Adipocyte (in vitro differentiated cells): ENCODE measurements around the gene ODAD4.

ENCODE experiments used
- DNase-seq: peaks from one replicate; pipeline ENCODE4 v3.0.0-alpha.2; 2015; ENCODE audit warnings: low read depth
- H3K27me3 ChIP-seq: replicated peaks from 2 replicates; pipeline ENCODE4 v1.7.0; 2013; ENCODE audit warnings: mild to moderate bottlenecking, low read length, moderate library complexity; ENCODE audit not compliant: control insufficient read depth, insufficient read depth
- H3K36me3 ChIP-seq: 2 replicates; pipeline ENCODE4 v1.7.0; 2013; ENCODE audit warnings: low read length, mild to moderate bottlenecking, moderate library complexity; ENCODE audit not compliant: control insufficient read depth, insufficient read depth, severe bottlenecking
- H3K4me1 ChIP-seq: 2 replicates; pipeline ENCODE4 v1.7.0; 2013; ENCODE audit warnings: mild to moderate bottlenecking, low read length, moderate library complexity; ENCODE audit not compliant: control insufficient read depth, insufficient read depth
- H3K4me3 ChIP-seq: 2 replicates; pipeline ENCODE4 v1.7.0; 2013; ENCODE audit warnings: mild to moderate bottlenecking, low read length, moderate library complexity
- H3K9ac ChIP-seq: 2 replicates; pipeline ENCODE4 v1.7.0; 2013; ENCODE audit warnings: mild to moderate bottlenecking, low read length, moderate library complexity
- H3K9me3 ChIP-seq: 2 replicates; pipeline ENCODE4 v1.7.0; 2013; ENCODE audit warnings: mild to moderate bottlenecking, low read length, moderate library complexity; ENCODE audit not compliant: control insufficient read depth

ODAD4 gene

GRCh38 chr17:41948762-41949460 lies 18.5 kb downstream of the ODAD4 start:
- no peaks in the 10 kb centered on the region for H3K9me3 ChIP-seq
- no peaks in the 10 kb centered on the region for H3K27me3 ChIP-seq
- no peak overlapping the region for H3K9ac ChIP-seq
- no peaks in the 10 kb centered on the region for H3K4me1 ChIP-seq
- no peaks in the 10 kb centered on the region for H3K36me3 ChIP-seq
- no peak for DNase-seq
- H3K4me3 ChIP-seq: no peak overlapping the region

GRCh38 chr17:41956522-41956921 lies 26.1 kb downstream of the ODAD4 start:
- Histone ChIP-seq H3K27me3 (peaks cover under 1% of the 10 kb centered on the region), H3K9ac (no peak overlapping the region), H3K4me1 (peaks cover 14% of the 10 kb centered on the region), H3K9me3 (no peaks in the 10 kb centered on the region), H3K36me3 (no peaks in the 10 kb centered on the region), H3K4me3 (no peak overlapping the region)
- DNase-seq: no peak

GRCh38 chr17:41957031-41957868 lies 26.8 kb downstream of the ODAD4 start:
- H3K27me3 ChIP-seq: peaks cover 6% of the 10 kb centered on the region
- H3K9ac ChIP-seq: no peak overlapping the region
- no peak overlapping the region for H3K4me3 ChIP-seq
- no peaks in the 10 kb centered on the region for H3K36me3 ChIP-seq
- peak; percentile 12 for DNase-seq
- H3K9me3 ChIP-seq: no peaks in the 10 kb centered on the region
- H3K4me1 ChIP-seq: peaks cover 14% of the 10 kb centered on the region

DNA sequence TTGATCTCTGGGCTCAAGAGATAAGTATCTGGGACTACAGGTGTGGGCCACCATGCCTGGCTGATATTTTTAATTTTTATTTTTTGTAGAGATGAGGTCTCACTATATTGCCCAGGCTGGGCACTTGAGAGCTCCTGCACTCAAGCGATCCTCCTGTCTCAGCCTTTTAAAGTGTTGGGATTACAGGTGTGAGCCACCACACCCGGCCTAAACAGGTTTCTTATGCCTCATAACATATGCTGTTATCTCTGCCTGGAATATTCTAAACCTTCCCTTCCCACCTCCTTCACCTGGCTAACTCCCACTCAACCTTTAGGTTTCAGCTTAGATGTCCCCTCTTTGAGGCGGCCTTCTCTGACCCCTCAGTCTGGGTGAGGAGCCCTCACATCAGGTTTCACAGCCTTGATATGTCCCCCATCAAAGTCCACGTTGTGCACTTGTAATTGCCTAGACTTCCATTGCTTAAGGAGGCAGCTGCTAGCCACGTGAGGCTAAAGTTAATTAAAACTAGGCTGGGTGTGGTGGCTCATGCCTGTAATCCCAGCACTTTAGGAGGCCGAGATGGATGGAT lies 27.5 kb downstream of the ODAD4 start:
- Histone ChIP-seq H3K27me3 (peaks cover 6% of the 10 kb centered on the region), H3K36me3 (no peaks in the 10 kb centered on the region), H3K4me1 (peaks cover 19% of the 10 kb centered on the region), H3K9me3 (no peaks in the 10 kb centered on the region), H3K9ac (no peak overlapping the region), H3K4me3 (no peak overlapping the region)
- no peak for DNase-seq

- no peak for DNase-seq
Measured at GRCh38 chr17:41959030-41959335, 28.6 kb downstream of the ODAD4 start.

DNA sequence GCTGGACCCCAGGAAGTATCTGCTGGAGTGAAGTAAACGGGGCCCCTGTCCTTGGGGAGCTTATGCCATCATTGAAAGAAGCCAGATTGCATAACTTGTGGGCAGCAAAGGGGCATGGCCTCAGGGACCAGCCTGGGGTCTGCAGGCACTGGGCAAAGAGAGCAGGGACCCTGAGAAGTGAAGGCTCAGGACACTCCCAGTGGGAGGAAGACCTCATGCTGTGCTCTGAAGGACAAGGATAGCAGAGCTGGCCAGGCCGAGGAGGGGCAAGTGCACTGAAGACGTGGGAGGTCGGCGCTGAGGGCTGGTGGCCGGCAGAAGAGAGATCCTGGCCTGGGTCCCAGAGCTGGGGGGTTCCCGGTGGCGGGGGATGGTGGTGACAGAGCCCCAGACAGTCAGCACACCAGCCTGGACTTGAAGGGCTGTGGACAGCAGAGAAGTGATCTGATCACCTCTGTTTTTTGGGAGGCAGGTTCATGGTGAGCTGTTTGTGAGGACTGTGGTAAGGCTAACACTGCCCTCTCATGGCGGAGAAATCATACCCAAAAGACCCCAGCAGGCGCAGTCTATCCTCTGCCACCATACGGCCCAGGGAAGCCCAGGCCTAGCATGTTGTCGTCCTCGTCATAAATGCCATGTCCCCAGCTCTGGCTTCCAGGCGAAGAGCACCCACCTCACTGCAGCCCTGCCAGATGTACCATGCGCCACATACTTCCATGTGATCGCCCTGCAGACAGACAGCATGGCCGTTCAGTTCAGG lies 29.1 kb downstream of the ODAD4 start:
- H3K9me3 ChIP-seq: no peaks in the 10 kb centered on the region
- H3K4me1 ChIP-seq: peaks cover 22% of the 10 kb centered on the region
- no peak overlapping the region for H3K9ac ChIP-seq
- H3K27me3 ChIP-seq: peaks cover 6% of the 10 kb centered on the region
- no peak overlapping the region for H3K4me3 ChIP-seq
- no peaks in the 10 kb centered on the region for H3K36me3 ChIP-seq
- peak; percentile 49 for DNase-seq

More at GRCh38 chr17:41959030-41959335, 28.6 kb downstream of the ODAD4 start:
- Histone ChIP-seq H3K9ac (no peak overlapping the region), H3K36me3 (no peaks in the 10 kb centered on the region), H3K4me1 (peaks cover 22% of the 10 kb centered on the region), H3K27me3 (peaks cover 6% of the 10 kb centered on the region), H3K9me3 (no peaks in the 10 kb centered on the region), H3K4me3 (no peak overlapping the region)

- Histone ChIP-seq H3K9ac (no peak overlapping the region), H3K4me1 (peaks cover 34% of the 10 kb centered on the region), H3K4me3 (no peak overlapping the region), H3K27me3 (peaks cover 6% of the 10 kb centered on the region), H3K9me3 (no peaks in the 10 kb centered on the region), H3K36me3 (no peaks in the 10 kb centered on the region)
- DNase-seq: no peak
Measured at GRCh38 chr17:41962111-41962510, 31.7 kb downstream of the ODAD4 start.

- peaks cover 6% of the 10 kb centered on the region for H3K27me3 ChIP-seq
- peaks cover 1% of the 10 kb centered on the region for H3K36me3 ChIP-seq
- peak; percentile 85 for DNase-seq
- H3K4me3 ChIP-seq: no peak overlapping the region
- H3K9me3 ChIP-seq: no peaks in the 10 kb centered on the region
- no peak overlapping the region for H3K9ac ChIP-seq
- H3K4me1 ChIP-seq: peaks cover 32% of the 10 kb centered on the region
Measured at GRCh38 chr17:41962768-41963434, 32.5 kb downstream of the ODAD4 start.

DNA sequence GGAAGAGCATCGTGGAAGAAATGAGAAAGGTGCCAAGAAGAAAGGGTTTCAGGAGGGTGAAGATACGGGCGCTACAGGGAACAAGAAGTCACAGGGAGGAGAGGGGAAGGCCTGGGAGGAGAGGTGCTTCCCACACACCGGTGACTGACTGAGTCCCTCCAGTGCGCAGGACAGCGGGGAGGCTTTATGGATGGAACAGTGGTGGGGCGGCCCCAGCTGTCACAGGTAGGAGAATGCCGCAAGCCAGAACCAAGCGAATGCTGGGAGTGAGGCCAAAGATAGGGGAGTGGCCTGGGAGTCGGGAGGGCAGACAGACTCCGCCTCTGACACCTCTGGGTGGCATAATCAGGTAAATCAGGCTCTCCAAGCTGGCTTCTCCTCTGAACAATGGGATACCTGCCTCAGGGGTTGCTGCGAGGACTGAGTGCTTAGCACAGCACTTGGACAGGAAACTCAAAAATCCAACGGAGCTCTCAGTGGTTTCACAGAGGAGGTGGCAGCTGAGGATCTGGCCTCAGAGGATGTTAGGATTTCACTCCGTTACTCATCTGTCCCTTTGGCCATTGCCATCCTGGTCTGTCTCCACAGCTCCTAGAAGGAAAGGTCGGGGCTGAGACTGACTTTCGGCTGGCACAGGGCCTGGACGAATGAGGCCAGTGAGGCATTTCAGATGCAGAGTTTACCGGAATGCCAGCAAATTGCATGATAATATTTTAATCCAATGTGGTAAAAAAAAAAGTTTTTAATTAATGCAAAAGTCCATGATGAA lies 35.5 kb downstream of the ODAD4 start:
- Histone ChIP-seq H3K27me3 (peaks cover 6% of the 10 kb centered on the region), H3K4me3 (peak overlapping the region; percentile 94), H3K4me1 (peaks cover 36% of the 10 kb centered on the region), H3K9ac (peak overlapping the region; percentile 98), H3K9me3 (no peaks in the 10 kb centered on the region), H3K36me3 (peaks cover 20% of the 10 kb centered on the region)
- DNase-seq: peak; percentile 65

GRCh38 chr17:41966463-41967140 lies 36.2 kb downstream of the ODAD4 start, which contains the start of gene CNP:
CNP (plus strand) TSS chr17:41966795; CDS start chr17:41966885, 90 bp downstream.
- Histone ChIP-seq H3K9me3 (no peaks in the 10 kb centered on the region), H3K4me1 (peaks cover 36% of the 10 kb centered on the region), H3K36me3 (peaks cover 24% of the 10 kb centered on the region), H3K4me3 (peak within 1 kb of the TSS; percentile 94), H3K27me3 (peaks cover 5% of the 10 kb centered on the region), H3K9ac (peak within 1 kb of the TSS; percentile 98)
- peak; percentile 98 for DNase-seq
